Stimulated activated CD8-positive, alpha-beta memory T cell treated with anti-CD3 and anti-CD28 coated beads, Interleukin-2, amount 100 ng/mL, for 48 hours (primary cell): ENCODE measurements around the gene HUS1B.
"Not testable (repeated sequence)": the region's sequence is repeated elsewhere in the genome, so short reads cannot be mapped to it uniquely, and the experiment has no call there.

Experiments used
- DNase-seq, 2 donors: peaks; one replicate each; pipeline ENCODE4 v3.0.0-alpha.2; 2020; ENCODE audit warnings: low read depth in 2 of 2

The HUS1B gene

GRCh38 chr6:656460-657252, at the start of gene HUS1B:
Gene HUS1B (minus strand): TSS chr6:657100. CDS start chr6:656944, 156 bp downstream.
- no peak for DNase-seq

- DNase-seq, result no peak
These were observed 49.2 kb upstream of the HUS1B start for GRCh38 chr6:706146-706545.

DNA sequence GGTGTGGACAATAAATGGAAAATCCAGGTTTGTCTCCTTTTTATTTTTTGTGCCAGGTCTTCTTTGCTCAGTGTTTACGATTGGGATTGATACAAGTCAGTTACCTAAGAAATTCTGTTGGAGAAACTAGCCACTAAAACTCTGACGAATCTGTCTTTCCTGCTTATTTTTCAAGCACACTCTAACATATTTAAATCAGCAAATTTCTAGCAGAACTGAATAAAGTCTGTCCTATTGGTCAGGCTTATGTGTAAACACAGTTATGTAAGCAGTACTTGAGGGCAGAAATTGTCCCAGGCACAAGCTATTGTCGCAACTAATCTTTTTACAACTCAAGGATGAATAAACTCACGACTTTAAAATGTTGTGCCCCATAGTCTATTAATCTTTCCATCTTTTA, 48.1 kb upstream of the HUS1B start:
- DNase-seq, result no peak

- DNase-seq, result no peak
These were observed 47.1 kb upstream of the HUS1B start for GRCh38 chr6:704046-704445.

DNA sequence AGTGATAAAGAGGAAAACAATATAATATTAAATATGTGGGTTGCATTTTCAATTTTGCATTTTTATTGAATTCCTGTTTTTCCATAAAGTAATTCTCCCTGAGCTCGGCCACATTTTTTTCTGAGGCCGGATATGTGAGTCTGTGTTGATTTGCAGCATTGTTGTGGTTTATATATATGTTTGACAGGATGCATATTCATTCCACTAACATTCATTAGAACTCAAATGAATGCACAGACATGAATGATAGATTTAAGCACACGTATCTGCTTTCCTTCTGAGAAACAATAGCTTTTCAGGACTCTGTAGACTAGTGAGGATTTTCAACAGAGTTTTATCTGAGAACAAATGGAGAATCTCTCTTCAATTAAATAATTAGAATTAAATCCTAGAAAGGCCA, 46.7 kb upstream of the HUS1B start:
- DNase-seq, result no peak

- no peak for DNase-seq
These were observed 45.0 kb upstream of the HUS1B start for GRCh38 chr6:701700-702479.

GRCh38 chr6:701215-701614, 44.3 kb upstream of the HUS1B start:
- no peak for DNase-seq

DNA sequence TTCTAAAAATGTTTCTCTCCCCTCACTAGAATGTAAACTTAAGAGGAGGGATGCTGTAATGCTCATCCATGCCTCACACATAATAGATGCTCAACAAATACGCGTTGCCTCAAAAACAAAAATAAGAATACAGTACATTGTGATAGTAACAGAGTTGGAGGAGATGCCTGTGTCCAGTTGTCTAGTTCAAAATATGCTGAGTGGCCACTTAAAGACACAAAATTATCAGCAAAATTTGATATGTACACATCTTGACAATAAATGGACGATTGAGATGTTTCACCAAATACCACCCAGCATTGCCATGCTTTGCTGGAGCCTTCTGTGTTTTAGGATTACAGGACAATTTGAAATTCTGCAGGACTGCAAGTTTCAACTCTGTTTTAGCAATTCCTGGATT, 43.6 kb upstream of the HUS1B start:
- no peak for DNase-seq

GRCh38 chr6:699319-699718, 42.4 kb upstream of the HUS1B start:
- no peak for DNase-seq

DNA sequence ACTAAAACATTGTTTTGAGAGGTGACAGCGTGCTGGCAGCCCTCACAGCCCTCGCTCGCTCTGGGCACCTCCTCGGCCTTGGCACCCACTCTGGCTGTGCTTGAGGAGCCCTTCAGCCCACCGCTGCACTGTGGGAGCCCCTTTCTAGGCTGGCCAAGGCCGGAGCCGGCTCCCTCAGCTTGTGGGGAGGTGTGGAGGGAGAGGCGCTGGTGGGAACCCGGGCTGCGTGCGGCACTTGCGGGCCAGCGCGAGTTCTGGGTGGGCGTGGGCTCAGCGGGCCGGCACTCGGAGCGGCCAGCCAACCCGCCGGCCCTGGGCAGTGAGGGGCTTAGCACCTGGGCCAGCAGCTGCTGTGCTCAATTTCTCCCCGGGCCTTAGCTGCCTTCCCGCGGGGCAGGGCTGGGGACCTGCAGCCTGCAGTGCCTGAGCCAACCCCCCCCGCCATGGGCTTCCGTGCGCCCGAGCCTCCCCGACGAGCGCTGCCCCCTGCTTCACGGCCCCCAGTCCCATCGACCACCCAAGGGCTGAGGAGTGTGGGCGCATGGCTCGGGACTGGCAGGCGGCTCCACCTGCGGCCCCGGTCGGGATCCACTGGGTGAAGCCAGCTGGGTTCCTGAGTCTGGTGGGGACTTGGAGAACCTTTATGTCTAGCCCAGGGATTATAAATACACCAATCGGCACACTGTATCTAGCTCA, 37.7 kb upstream of the HUS1B start:
- not testable (repeated sequence) for DNase-seq

DNA sequence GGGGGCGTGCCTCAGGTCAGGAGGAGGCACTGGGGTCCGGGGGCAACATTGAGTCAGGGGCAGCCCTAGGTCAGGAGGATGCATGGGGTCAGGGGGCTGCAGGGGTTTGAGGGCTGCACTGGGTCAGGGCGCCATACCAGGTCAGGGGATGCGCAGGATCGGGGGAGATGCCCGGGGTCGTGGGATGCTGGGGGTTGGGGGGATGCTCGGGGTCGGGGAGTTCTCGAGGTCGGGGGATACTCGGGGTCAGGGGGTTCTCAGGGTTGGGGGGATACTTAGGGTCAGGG, 36.8 kb upstream of the HUS1B start:
- no peak for DNase-seq

DNA sequence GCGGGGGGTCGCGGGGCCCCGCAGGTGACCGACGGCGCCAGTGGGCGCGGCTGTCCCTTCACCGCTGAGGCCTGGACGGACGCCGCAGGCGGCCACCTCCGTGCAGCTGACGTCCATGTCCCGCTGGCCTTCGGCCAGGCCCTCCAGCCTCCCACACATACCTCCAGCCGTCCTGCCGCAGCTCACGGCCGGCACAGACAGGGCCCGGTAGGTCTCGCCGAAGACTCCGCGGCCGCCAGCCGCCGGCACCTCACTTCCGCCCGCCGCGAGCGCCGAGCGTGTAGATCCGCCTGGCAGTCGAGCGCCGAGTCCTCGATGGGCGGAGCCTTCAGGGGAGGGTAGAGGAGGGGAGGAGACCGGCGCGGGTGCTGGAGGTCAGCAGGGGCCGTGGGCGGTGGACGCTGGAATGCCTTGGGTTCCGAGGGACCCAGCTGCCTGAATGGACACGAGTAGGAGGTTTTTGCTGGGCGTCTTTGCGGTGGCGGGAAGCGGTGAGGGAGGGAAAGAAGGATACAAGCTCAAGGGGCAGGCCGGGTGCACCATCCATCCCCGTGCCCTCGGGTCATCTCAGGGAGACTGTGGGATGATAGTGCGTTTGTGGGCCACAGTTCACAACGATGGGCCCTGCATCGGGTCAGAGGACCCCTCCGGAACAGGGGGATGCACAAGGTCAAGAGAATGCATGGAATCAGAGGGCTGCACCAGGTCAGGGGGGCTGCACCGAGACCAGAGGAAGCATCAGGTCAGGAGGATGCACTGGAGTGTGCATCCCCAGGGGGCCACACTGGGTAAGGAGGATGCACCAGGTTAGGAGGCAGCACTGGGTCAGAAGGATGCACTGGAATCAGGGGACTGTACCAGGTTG, 36.2 kb upstream of the HUS1B start, which contains the start of gene EXOC2:
EXOC2 (minus strand) TSS at position 282 of the 865 bp plus-strand sequence. CDS start 55,321 bp downstream, outside the sequence.
- DNase-seq, result peak; percentile 77

GRCh38 chr6:692356-692851, 35.5 kb upstream of the HUS1B start:
- peak; percentile 51 to 60 for DNase-seq

GRCh38 chr6:689223-689622, 32.3 kb upstream of the HUS1B start:
- no peak for DNase-seq

- DNase-seq, result no peak
These were observed 29.6 kb upstream of the HUS1B start for GRCh38 chr6:686497-686896.

GRCh38 chr6:684831-685636, 28.1 kb upstream of the HUS1B start:
- no peak for DNase-seq

DNA sequence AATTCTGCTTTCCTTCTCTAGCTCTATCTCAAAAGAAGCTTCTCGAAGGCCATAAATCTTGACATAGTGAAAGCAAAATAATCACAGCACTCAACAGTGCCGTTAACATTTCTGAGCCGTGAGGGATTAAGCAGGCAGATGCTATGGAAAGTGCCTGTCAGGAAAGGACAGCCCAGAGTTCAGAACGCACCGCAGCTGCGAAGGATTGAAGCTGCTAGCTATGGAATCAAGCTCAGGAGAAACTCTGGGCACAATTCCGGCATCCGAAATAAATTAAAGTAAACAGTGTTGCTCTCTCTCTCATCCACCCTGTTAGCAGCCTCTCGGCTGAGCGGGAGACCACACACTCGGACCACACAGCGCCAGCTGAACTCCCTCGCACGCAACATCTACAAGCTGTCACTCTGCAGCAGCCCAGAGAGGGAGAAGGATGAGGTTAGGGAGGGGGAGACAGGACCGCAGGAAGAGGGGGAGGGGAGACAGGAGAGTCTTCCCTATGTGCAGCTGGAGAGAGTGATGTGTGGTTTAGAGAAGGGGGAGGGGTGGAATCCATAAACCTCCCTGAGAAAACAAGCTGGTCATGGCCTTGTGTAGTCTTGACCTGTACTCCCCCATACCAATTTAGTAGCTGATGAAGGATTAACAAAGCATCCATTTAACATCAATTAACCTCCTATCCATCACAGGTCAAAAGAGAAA, 27.0 kb upstream of the HUS1B start:
- DNase-seq, result no peak

DNA sequence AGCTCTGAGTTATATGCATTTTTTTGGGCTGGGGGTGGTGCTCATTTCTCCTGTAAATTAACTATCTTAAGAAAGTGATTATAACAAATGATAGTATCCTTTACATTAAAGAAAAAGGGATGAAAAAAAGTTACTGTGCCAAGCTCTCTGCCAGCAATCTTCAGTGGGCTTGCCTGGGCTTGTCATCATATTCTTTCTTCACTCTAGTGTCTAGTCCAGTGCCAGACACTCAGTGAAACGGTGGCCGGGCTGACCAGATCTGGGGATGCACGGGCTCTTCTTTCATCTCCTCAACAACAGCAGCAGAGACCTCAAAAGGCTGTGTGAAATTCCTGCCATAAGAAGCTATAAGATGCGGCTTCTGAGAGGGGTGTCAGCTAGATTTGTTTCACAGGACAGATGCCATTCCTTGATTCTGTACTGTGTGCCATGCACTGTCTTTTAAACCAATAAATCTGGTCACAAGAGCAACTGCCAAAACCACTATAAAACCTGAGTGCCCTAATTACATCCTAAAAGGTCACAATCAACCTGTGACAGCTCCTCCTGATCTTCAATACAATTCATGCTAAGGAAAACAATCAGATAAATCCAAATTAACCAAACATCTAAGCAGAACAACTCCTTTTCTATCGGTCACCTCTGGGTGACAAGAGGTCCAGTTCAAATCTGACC, 23.9 kb upstream of the HUS1B start:
- DNase-seq, result no peak

DNA sequence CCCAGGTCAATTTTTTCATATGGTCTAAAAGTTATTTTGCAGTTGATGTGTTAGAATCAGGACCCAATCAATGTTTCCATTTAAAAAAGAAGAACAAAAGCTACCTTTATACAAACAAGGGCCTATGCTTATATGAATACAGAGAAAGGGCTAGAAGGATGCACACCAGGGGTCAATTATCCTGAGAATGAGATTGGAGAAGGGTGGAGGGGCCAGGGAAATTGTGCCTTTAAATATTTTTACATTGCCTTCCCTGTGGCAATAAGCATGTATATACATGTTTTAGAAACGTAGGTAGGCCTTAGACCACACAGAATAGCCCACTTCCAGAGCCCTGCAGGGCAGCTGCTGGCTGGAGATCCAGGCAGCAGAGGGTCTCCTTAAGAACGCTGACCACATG, 23.4 kb upstream of the HUS1B start:
- no peak for DNase-seq
